ENCODE results near the gene CPM. TPM values are rescaled to one million over a fixed set of nuclear protein-coding genes. Genes with fewer than 3 reads are reported as not detected.

CPM gene
- total and polyA plus RNA-seq, 10 of the 15 experiments (the other 5 are each of a cell fraction or from before 2014, with no cell fraction given): 0.06 to 1.7 (median 0.41) TPM

- Histone ChIP-seq H3K9me3 (replicated peaks; ENCODE audit: control insufficient read depth, insufficient read depth, low read length) (no peaks in the 10 kb centered on the region), H3K36me3 (ENCODE audit: control insufficient read depth in 2 of 2, insufficient read depth in 2 of 2, low read length in 1 of 2) (no peaks in the 10 kb centered on the region), H4K20me1 (ENCODE audit: control insufficient read depth, insufficient read depth) (no peaks in the 10 kb centered on the region), H3K79me2 (ENCODE audit: control insufficient read depth, insufficient read depth, low read length) (no peaks in the 10 kb centered on the region), H3K4me3 (no peak overlapping the region), H2AFZ (ENCODE audit: control insufficient read depth, low read depth, low read length) (no peak overlapping the region), H3K9ac (ENCODE audit: control insufficient read depth, insufficient read depth, low read length) (no peak overlapping the region), H3K4me1 (ENCODE audit: control insufficient read depth, insufficient read depth, low read length) (no peaks in the 10 kb centered on the region), H3K27me3 (replicated peaks in 1 of 2; ENCODE audit: control insufficient read depth in 2 of 2, insufficient read depth in 2 of 2, low read length in 1 of 2) (no peaks in the 10 kb centered on the region), H3K27ac (ENCODE audit: control insufficient read depth, insufficient read depth) (no peak overlapping the region), H3K4me2 (ENCODE audit: control insufficient read depth, insufficient read depth) (no peak overlapping the region)
- intact Hi-C loops (cut with micrococcal nuclease; ENCODE audit: unreplicated experiment): no loop called here
- TF ChIP-seq E4F1 (IDR thresholded peaks at IDR 0.05; ENCODE audit: borderline replicate concordance, partially characterized antibody): no peak
- no peak for TF ChIP-seq KDM1A (IDR thresholded peaks at IDR 0.05; ENCODE audit: borderline replicate concordance)
- no peak for TF ChIP-seq MAX (IDR thresholded peaks at IDR 0.05; ENCODE audit: low read depth, low read length)
- no peak for TF ChIP-seq POLR2AphosphoS5 (IDR thresholded peaks at IDR 0.05; ENCODE audit: low read length)
- no peak for TF ChIP-seq SMAD1 (IDR thresholded peaks at IDR 0.05; ENCODE audit: low read depth, partially characterized antibody)
- TF ChIP-seq RCOR1 (conservative IDR thresholded peaks at IDR 0.05; ENCODE audit: low read depth, low read length): no peak
- no peak for TF ChIP-seq ZNF592 (IDR thresholded peaks at IDR 0.05)
- CTCF ChIA-PET: interaction anchor here (1.3 kb wide), 1 partner anchor 568 kb away, joined by 3 read pairs; no protein-coding TSS in a partner anchor
- no peak for FAIRE-seq
- WGBS (ENCODE audit: insufficient coverage, insufficient replicate concordance, low lambda C conversion rate, missing lambda C conversion rate): 26% methylated on average over 3 of the region's 3 CpGs
- BruUV-seq (replicated peaks): no TSS peak
- RAD21 ChIA-PET (ENCODE audit: unreplicated experiment): no interaction called here
- ATAC-seq: no peak
- SMC1A ChIA-PET (ENCODE audit: uncharacterized antibody, unreplicated experiment): no interaction called here
- DNase-seq (ENCODE audit: low read depth, low spot score): no peak
- in situ Hi-C loops (cut with MboI): no loop called here
- POLR2A ChIA-PET: no interaction called here
Observed at GRCh38 chr12:68885381-68885780, 47.6 kb downstream of the CPM start.

Measured in GM12878 (cell line).